GM19238 (cell line): ENCODE results near the gene CIB2.
"Not testable (repeated sequence)": the region's sequence is repeated elsewhere in the genome, so short reads cannot be mapped to it uniquely, and the experiment has no call there.

ENCODE experiments used
- DNase-seq: peaks from one replicate; pipeline ENCODE4 v3.0.0; 2011; ENCODE audit warnings: low spot score; ENCODE audit not compliant: insufficient read length

Gene CIB2

DNA sequence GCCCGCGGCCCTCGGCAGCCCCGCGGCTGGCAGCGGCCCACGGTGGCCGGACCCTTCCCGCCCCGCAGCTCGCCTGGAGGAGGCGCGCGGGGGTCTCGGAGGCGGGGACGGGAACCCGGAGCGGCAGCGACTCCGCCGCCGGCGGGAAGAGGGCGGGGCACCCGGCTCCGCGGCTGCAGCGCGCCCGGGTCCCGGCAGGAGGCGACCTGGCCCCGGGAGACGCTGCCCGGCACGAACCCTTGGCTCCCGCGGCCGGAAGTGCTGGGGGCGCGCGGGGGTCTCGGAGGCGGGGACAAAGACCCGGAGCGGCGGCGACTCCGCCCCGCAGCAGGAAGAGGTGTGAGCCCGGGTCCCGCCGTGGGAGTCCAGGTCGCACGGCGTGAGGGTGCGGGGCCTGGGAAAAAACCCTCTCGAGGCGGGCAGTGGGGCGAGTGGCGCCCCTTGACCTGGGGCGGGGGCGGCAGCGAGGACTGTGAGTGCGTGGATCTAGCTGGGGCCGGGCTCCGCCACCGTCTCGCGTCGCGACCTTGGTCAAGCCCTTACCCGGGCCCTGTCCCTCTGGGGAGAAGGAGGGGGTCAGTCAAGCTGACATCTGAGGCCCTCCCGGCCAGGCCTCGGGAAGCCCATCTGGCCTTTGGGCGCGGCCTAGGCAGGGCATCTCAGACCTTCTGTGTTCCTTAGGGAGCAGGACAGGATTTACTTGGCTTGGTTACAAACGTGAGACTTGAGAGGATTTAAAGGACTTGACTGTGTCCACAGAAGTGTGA is at the start of gene CIB2:
TSS of gene CIB2 (minus strand) at position 151 of the 767 bp plus-strand sequence. CDS start 230 bp downstream, outside the sequence.
- DNase-seq: peak; percentile 90

DNA sequence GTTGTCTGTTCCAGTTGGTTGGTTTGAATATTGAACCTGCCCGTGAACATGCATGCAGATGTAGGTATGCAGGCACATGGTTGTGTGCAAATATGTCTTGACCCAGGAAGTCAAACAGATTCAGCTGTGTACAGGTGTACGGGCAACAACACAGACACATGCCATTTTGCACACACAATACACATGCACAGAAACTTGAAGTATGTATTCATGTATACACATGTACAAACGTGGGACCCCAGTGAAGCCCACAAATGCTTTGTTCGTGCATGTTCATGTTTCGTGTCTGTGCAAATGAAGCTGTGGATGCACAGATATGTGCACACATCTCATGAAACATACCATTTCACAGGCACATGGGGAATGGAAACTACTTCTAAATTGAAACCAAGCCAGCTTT is 48.7 kb upstream of the CIB2 start:
- DNase-seq: no peak

DNA sequence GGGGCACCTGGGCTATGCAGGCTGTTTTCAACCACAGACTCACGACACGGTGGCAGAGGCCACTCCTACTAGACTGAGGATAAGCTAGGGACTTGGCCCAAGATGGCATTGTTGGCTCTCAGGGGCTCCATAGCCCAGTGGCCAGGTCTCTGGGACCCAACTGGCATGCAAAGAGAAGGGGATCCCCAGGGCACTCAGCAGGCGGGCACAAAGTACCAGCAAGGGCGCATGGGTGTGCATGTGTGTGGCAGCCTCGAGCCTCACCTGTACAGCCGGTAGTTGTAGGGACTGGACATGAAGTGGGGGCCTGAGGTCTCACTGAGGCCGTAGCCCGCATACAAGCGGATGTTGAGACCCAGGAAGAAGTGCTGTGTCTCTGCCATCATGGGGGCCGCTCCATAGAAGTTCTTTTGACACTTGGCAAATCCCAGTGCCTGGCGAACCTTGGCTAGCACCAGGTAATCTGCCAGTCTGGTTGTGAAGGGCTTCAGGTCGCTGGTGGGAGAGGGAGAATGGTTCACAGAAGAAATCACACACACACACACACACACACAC is 48.1 kb upstream of the CIB2 start:
- DNase-seq: no peak

DNA sequence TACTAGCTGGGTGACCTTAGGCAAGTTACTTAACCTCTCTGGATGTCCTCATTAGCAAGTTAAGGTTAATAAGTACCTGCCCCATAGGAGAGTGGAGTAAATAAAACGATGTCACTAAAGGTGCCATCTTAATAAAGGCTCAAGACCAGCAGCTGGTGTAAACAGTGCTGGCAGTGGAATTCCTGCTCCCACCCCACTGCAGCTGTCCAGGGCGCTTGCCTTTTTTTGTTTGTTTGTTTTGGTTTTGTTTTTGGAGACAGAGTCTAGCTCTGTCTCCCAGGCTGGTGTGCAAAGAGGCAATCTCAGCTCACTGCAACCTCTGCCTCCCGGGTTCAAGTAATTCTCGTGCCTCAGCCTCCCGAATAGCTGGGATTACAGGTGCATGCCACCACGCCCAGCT is 46.8 kb upstream of the CIB2 start:
- DNase-seq: no peak

DNA sequence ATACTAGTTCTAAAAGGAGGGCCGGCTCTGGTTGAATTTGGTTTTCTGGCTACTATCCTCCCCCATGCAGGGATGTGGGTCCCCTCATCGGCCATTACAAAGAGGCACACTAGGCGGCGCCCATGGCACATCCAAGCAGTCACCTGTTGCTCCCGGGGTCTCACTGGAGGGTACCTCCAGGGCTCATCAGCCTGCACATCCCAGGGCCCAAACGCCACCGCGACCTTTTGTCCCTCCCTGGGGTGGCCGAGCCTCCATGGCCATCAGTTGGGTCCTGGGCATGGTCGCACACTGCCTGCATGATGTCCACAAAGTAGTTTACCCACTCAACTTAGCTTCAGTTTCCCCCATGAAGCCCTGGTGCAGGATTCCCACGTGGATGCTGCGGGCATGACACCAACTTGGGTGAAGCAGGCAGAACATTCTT is 46.2 kb upstream of the CIB2 start:
- no peak for DNase-seq

DNA sequence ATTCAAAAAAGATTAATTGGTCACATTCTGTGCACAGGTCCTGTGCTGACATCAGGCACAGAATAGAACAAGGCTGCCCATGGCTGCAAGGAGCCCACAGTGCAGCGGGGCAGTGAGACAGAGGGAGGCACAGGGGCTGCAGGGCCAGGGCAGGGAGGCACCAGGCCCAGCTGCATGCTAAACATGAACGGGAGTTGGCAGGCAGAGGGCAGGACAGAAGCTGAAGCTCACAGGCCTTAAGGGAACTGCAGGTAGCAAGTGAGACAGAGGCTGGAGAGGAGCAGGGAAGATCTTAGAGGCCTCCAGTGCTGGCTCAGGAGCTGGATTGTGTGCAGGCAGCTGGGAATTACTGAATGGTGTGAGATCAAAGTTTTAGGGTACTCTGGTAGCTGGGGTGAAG is 44.1 kb upstream of the CIB2 start:
- no peak for DNase-seq

DNA sequence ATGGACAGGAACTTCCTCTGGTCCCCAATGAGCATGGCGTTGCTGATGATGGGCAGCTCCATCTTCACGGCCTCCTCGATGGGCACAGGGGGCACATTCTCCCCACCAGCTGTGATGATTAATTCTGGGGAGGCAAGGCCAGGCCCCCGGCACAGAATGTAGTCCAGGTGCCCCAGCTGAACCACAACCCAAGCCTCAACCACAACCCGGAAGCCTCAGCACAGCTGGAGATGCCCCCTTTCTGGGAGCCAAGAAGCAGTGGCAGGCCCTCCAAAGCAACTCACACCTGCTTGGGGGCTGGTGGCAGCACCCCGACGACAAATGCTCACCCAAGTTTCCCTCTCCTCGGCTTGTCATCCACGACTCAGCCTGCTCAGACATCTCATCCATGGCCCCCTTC is 43.2 kb upstream of the CIB2 start:
- DNase-seq: no peak

DNA sequence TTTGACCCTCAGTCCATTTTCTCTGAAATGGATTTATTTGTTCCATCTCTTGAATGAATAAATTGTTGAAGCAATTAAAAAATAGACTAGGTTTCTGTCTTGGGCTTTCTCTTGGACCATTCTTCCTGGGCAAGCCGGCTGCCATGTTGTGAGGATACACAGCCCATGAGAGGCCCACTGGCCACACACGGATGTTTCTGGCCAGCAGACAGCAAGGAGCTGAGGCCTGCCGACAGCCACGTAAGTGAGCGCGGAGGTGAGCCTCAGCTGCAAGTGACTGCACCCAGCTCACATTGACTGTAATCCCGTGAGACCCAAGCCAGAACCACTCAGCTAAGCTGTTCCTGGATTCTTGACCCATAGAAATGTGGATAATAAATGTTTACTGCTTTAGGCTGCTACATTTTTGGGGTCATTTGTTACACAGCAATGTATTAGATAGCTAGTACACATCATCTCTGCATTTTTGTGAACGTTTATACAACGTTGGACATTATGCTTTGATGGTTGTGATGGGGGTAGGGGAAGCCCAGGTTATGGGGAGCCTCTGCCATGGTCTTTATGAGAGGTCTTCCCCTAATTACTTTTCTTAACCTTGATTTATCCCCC is 40.7 kb upstream of the CIB2 start:
- no peak for DNase-seq

DNA sequence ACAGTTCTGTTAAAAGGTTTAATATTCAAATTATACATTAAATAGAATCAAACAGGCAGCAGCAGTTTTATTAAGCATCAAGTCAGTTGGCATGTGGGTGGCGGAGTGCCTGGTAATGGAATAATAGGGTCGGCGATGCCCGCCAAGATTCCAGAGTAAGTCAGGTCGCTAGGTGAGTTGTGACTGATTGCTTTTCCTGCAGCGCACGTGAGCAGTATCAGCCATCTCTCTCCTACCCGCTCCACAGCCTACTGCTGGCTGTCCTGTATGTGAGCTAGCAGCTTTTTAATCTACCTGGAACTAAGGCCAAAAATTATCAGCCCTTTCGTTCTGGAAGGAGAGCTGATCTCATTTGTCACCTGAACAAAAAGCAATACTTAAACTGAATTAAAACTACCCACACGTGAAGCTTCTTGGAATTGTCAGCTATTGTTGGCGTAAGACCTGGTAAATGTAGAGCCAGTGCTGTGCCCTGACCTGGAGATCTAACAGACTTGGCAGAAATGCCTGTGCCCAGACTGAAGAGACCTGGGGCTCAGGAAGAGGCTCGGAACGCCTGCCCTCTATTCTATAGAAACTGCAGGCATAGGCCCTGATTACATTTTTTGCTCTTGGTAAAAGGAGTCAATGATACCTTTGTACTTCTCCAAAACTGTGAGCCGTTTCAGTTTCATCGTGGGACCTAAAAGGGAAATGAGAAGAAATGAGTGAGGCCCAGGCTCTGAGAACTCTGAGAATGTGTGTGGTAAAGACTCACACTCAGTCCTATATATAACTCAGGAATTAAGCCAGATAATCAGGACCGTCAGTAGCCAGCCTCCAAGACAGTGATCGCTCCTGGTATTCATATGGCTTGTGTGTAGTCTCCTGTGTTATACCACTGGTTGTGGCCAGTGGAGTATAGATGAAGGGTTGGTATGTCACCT is 39.9 kb upstream of the CIB2 start:
- DNase-seq: no peak

DNA sequence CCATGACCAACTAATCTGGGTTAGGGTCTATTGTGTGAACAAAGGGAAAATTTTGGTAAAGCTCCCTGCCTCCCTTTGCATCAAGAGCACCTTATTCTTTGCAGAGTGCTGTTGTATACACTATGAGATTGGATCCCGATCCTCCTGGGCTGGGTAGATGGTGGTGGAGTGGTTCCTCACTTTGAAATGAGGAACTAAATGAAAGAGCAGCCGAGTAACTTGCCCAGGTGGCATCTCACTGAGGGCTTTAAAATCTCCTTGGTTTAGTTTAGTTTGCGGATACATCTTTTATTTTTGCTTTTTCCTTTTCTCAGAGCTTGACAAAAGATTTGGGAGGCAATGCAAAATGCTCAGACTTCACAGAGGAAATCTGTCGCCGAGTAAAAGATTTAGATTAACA is 37.4 kb upstream of the CIB2 start:
- DNase-seq: no peak

DNA sequence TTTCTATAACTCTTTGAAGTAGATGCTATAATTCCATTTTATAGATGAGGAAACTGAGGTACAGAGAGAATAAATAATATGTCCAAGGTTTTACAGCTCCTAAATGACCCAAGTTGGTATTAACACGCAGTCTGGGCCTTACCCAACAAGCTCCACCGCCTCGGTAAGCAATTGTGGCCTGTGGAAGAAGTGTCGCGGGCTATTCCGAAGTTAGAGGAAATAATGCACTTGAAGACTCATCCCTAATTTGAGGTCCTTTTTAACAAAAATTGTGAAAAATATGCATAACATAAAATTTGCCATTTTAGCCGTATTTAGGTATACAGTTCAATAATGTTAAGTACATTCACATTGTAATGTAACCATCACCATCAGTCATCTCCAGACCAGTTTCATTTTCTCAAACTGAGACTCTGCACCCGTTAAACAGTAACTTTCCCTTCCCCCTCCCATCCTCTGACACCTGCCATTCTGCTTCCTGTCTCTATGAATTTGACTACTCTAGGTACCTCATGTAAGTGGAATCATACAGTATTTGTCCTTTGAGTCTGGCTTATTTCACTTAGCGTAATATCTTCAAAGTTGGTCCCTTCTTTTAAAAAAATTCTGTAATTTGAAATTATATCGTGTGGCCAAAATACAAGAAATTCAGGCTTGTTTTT is 36.1 kb upstream of the CIB2 start:
- DNase-seq: no peak

DNA sequence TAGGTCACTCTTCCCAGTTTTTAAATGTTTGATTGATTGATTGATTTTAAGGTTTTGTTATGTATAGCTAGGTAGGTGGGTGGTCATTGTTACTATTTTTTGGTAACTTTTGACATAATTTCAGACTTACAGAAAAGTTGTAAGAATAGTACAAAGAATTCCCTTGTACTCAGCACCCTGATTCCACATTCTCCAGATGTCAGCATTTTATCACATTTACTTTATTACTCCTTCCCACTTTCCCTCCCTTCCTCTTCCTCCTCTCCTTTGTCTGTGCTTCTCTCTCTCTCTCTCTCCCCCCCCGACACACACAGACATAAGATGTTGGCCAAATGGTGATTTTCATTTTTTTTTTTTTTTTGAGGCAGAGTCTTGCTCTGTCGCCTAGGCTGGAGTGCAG is 32.8 kb upstream of the CIB2 start:
- DNase-seq: no peak

DNA sequence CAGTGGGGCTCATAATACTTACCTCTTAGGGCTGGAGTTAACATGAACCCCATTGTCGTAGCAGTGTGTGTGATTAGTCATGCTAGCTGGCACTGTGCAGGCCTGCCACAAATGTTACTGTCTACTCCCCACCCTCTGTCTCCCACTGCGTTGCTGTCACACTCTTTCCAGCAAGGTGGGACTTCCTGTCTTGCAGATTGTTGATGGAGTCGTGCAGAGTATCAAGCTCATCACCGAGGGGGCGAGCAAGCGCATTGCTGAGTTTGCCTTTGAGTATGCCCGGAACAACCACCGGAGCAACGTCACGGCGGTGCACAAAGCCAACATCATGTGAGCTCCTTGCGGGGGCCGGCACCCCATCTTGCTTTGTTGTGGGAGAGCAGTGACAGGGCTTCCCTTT is 30.8 kb upstream of the CIB2 start:
- DNase-seq: no peak

DNA sequence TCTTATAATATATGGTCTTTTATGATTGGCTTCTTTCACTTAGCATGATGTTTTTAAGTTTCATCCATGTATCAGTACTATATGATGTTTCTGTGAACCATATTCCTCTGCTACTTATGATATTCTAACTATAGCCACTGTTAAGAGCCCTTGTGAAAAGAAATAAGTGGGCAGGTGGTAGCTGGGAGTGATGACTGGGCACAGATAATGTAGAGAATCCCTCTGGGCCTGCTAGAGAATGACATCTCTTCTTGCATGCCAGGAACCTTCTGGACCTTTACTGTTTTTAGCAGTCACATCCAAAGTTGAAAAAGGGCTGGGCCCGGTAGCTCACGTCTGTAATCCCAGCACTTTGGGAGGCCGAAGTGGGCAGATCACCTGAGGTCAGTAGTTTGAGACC is 28.1 kb upstream of the CIB2 start:
- no peak for DNase-seq

DNA sequence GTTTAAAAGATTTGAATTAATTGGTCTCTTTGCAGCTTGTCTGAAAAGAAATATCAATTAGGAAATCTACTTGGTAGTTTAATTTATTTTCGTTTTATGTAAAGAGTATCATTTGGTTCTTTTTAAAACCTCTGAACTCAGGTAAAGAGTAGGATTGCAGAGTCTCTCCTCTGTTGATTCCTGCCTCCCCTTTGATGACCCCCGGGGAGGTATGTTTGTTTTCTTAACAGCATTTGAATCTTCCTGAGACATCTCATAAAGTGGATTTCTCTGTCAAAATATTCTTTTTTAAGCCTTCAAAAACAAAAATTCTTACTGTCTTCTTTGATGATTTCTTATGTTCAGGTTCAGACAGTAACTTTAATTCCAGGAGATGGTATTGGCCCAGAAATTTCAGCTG is 26.0 kb upstream of the CIB2 start:
- DNase-seq: no peak

DNA sequence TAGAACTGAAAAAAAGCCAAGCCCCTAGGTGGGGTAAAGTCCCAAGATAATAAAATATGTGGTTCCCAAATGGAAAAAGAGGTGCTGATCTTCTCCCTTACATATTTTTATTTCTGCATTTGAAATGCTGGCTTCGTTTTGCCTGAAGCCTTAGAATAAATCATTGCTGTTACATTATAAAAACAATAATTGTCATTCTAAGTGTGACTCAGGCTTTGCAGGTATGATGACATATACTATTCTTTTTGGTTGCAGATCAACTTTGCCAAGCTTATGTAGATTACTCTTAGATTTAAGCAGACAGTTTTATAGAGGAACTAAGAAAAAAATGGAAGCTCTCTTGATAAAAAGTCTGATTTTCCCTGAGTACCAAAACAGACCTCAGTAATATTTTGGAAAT is 25.4 kb upstream of the CIB2 start:
- no peak for DNase-seq

DNA sequence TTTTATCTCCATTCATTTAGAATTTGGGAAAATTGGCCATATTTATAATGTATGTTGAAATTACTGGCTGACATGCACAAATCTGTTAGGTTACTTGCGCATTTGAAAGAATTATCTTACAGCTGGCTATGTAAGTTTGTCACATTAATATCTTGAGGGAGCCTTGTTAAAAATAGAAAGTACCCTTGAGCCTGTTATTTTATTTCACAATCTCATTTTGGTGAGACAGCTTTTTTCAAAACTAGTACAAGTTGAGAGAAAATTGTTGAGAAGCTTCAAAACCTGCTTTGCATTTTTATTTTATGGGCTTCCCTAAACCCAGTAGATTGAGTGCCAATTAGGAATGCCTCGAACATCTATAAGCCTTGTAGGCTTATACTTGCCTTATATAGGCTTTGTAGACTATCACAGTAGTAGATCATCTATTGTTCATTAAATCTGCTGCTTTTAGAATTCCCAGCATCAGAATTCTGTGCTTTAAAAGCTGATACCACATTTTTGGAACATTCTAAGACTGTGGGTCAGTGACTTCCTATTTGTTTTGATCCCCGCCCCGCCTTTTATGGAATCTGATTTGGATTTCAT is 24.2 kb upstream of the CIB2 start:
- DNase-seq: no peak

DNA sequence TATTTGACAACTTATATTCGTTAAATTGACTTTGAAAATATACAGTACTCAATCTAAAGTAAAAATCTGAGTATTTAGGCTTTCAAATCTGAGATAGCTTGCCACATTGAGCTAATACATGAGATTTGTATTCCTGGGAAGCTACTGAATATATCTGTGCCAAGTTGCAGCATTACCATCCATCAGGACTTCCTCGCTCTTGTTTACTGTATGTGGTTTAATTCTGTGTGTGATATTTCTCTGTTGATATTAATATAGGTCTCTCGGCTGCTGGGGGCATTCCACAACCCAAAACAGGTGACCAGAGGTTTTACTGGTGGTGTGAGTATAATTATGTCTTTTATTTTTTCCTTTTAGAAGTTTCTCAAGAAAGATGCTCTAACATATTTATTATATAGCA is 23.7 kb upstream of the CIB2 start:
- DNase-seq: no peak

DNA sequence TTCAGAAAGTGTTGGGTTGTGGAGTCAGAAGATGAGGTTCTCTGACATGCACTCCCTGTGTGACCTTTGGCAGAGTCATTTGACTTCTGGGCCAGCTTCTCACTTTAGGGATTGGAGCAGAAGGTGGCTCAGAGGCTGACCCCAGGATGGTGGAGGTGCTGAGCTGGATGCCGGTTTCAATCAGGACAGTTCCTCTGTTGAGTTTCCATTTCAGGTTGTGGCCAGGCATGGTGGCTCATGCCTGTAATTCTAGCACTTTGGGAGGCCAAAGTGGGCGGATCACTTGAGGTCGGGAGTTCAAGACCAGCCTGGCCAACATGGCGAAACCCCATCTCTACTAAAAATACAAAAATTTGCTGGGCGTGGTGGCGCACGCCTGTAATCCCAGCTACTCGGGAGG is 19.8 kb upstream of the CIB2 start:
- DNase-seq: not testable (repeated sequence)

DNA sequence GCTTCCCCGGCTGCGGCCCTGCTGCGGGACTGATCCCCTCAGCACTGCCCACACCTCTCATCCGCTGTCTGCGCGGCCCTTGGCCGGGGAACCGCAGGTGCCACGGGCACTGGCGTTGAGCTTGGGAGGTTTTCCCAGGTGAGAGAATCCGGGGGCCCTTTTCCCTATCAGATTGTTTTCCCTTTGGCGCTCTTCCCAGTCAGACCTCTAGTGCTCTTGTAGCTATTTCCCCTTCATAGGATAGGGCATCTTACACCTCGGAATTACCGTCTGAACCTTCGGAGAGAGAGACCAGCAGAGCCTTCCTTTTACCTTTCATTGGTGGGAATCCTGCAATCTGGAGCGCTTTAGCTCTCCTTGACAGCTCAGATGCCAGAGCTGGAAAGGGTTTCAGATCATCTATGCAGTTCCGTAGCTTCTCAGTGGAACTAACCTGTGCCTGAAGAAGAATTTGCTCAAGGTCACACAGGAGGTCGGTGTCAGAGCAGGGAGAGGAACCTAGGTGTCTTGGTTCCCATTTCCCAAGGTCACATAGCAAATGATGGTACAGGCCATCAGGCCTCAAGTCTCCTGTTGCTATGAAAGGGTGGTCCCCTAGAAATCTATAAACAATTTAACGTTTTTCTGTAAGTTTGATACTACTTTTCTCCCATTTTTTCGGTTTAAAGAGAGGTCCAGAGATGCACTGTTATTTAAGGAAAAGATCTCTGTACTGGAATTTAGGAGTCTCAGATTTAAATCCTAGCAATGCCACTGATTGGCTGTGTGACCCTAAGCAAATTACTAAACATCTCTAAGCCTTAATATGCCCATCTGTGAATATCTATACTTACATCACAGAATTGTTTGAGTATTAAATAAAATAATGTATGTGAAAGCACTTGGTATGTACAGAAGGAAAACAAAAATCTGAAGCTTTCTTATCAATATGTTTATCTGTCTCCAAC is 18.8 kb upstream of the CIB2 start:
- no peak for DNase-seq
